Lung microvascular endothelial cell (primary cell): ENCODE measurements around the gene CPEB3. TPM values are rescaled to one million over a fixed set of nuclear protein-coding genes. Genes with fewer than 3 reads are reported as not detected.
A peak's percentile ranks its signal among the peaks of the same experiment; 100 is the strongest.

Experiments
- DNase-seq, 2 donors: peaks; one replicate each; pipeline versions ENCODE4 v3.0.0 to v3.0.0-alpha.2; 2010; ENCODE audit warnings: low read depth in 2 of 2
- total RNA-seq: library from RNA; depleted of rRNA; stranded (reverse); fragments of >200 nt; gene quantifications from 2 replicates; pipeline ENCODE4 v1.2.1, GENCODE V29; 2014

CPEB3 gene
- total RNA-seq, 1 donor from 2014 or later: 1.6 TPM

GRCh38 chr10:92103376-92104090, 187.3 kb downstream of the CPEB3 start:
- DNase-seq: peak in 1 of 2 donors; percentile 13

- no peak for DNase-seq
Observed at GRCh38 chr10:92102601-92103213, 188.2 kb downstream of the CPEB3 start.

DNA sequence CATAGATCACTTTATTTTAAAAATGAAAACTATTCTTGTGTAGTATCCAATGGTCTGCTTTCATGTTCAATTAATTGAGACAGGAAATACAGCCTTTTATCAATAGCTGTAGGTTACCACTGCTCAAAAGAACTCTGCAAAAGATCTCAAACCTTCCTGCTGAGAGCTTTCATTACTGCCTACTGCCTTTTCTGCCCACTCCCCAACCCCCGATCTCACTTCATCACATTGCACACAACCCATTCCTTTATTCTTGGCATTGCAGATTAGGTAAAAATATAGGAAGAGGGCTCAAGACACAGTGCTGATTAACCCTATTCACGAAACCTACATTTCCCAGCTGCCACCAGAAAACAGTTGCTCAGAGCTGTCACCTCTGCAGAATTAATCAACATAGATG, 195.9 kb downstream of the CPEB3 start:
- DNase-seq: no peak

GRCh38 chr10:92091965-92092364, 198.9 kb downstream of the CPEB3 start:
- no peak for DNase-seq

- DNase-seq: peak; percentile 87 to 90
Observed at GRCh38 chr10:92087750-92088395, 203.0 kb downstream of the CPEB3 start.

GRCh38 chr10:92082583-92083280, 208.1 kb downstream of the CPEB3 start:
- DNase-seq: no peak

DNA sequence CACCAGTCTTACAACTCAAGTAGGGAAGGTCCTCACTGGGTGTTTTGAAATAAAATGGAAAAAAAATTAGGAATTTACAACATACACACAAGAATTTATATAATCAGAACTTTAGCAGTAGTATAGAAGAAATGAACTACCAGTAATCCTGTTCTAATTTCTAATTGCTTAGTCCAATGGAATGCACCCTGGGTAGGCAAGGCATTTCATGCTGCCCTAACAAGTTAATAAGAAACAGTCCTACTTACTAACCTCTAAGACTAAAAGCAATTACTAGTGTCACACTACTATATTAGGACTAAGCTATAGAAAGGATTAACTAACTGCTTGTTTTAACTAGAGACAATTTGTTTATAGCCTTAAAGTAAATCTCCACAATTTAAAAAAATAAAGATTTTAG, 209.2 kb downstream of the CPEB3 start:
- no peak for DNase-seq

DNA sequence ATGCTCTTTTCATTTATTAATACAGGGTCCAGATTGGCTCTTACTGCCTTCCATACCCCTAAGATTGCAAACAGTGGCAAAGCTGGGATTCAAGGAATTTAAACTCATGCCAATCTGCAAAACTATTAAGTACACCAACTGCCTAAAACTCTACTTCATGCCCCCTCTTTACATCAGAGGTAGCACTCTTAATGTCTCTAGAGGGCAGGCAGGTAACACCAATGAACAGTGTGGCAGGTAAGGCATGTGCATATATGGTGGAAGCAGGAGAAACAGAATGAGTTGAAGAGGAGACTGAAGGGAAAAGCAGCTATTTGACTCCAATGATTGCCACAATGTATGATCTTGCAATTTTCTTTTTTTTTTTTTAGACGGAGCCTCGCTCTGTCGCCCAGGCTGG, 210.6 kb downstream of the CPEB3 start:
- no peak for DNase-seq

DNA sequence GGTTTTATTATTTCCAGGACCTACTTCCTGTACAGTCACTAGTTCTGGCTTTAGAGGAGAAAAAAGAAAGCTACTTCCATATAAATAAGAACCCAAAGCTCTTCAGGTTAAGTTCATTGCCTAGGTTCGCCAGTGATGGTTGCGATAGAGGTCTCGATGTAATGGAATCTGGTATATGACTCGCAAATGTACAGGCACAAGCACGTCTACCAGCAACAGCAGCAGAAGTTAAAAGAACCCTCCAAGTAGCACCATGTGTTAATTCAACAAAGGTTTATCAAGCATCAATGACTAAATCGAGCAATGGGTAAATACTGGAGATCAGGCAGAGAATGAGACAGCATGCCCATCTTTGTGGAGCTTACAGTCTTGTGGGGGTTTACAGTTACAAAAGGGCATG, 211.9 kb downstream of the CPEB3 start:
- no peak for DNase-seq

DNA sequence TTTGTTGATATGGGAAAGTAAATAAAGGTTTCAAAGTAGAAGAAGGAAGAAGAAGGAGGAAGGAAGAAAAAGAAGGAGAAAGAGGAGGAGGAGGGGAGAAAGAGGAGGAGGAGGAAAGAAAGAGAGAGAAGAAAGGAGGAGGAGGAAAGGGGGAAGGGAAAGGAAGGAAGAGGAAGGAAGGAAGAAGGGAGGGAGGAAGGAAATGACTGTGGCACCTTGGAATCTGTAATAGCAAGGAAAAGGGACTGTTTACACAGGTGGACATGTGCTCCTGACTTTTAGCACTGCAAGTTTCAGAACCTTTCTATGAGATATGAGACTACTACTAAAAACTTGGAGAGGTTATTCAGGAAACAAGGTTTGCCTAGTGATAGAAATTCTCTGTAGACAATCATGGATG, 214.2 kb downstream of the CPEB3 start:
- no peak for DNase-seq

- no peak for DNase-seq
Observed at GRCh38 chr10:92075829-92076228, 215.0 kb downstream of the CPEB3 start.

GRCh38 chr10:92074126-92074887, 216.6 kb downstream of the CPEB3 start:
- peak; percentile 34 to 58 for DNase-seq

- no peak for DNase-seq
Observed at GRCh38 chr10:92068900-92069299, 222.0 kb downstream of the CPEB3 start.

DNA sequence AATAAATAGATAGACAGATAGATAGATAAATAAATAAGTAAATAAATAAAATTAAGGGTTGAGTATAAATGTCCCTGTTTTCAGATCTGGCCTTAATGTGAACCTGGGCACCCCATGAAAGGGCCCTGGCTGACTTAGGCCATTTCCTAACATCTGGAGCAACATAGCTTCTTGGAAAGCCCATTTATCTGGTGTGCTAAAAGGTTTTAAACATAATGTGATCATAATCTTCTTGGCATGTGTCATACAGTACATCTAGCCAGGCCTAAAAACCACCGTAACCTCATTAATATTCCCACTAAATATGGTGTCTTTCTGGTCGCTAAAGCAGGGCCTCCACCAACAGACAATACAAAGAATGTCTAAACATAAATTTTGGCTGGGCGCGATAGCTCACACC, 224.5 kb downstream of the CPEB3 start:
- no peak for DNase-seq

DNA sequence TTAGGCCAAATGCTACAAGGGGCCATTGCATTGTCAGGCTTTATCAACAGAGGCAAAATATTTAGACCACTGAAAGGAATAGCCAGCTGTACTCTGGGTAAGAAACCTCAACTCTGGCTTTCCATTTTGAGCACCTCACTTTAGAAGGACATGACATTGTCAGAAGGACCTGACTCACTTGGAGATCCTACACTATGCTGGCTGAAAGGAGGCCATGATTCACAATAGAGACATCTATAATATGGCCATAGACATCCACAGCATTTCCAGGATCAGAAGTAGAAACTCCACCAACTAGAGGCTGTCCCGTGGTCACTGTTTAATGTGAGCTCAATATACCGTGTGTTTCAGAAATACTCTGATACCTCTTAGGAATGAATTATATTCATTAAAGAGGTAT, 226.4 kb downstream of the CPEB3 start:
- DNase-seq: no peak

DNA sequence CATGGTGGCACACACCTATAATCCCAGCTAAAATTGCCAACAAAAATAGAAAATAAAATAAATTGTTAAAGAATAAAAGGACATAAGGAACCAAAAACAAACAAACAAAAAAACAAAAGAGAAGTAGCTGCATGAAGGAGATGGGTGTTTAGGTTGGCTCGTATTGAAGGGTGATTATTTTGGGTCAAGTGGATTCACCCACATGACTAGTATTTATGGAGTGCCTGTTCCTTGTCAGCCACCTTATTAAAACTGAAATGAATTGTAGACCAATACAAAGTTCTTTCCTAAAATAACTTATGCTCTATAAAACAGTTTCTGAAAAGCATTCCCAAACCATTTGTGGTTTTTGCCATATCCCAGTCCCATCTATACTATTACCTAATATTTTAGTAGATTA, 228.6 kb downstream of the CPEB3 start:
- DNase-seq: no peak

DNA sequence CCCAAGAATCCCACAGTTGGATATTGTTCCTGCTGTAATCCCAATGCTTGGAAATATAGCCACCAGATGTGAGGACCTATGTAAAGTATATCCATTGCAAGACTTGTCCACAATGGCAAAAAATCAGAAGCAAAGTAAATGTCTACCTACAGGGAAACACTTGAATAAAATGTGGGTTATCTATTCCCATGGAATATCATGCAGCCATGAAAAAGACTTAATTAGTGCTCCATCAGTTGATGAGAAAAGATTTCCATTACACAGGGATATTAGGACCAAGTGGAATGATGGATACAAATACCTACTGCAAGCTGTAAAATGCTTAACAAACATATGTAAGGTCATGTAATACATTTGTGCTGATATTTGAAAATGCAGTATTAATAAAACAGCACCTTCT, 236.1 kb downstream of the CPEB3 start:
- no peak for DNase-seq

DNA sequence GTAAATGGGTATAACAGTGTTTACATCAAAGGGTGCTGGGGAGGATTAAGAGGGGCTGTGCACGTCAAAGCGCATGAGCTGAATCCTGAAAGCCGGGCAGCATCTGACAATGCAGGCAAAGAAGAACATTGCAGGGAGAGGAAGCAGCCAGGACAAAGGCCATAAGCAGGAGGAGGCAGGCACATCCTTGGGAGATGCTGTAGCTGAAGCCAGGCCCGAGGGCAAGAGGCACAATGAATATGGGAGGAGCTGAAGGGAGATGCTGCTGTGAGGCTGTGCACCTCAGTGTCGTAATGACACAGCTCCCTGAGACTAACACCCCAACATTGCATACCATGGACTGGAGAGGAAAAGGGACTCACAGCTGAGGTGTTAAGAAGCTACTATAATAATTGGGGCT, 238.1 kb downstream of the CPEB3 start:
- no peak for DNase-seq

DNA sequence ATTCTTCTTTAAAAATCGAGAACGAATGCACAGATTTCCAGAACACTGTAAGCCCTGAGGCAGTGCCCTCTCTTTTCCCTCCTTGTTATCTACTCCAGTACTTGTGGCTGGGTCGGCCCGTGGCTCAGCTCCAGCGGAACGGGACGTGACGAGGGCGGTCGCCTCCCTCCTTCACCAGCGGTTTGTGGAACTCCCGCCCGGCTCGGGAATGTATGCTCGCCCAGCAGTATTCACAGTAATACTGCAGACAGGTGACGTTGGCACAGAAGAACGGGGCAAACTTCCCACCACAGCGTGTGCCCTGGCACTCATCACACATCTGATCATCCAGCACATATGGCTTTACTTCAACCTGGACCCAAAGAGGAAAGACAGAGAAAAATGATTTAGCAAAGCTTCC, 238.8 kb downstream of the CPEB3 start:
- no peak for DNase-seq

GRCh38 chr10:92047215-92047614, 243.7 kb downstream of the CPEB3 start:
- no peak for DNase-seq

DNA sequence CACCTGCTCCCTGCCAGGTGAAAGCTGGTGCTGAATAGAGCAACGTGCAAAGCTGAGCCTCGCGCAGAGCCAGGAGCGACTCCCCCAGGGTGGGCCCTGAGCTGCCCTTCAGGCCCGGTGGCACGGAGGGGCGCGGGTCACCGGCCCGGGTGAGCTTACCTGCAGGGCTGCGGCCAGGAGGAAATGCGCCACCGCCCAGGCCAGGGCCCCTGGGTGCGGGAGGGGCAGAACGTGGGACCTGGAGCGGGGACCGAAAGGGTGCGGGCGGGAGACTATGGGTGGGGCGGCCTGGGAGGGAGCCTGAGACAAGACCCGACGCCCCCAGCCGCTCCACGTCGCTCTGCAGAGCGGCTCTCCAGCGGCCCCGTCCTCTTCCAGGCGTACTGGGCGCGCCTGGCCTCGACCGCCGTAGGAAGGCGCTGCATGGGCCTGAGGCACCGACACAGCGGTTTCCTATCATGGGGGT, 245.2 kb downstream of the CPEB3 start:
- no peak for DNase-seq
